Measurements from ENCODE around the gene FMO2. TPM values are rescaled to one million over a fixed set of nuclear protein-coding genes. Genes with fewer than 3 reads are reported as not detected.

The FMO2 gene
- total and polyA plus RNA-seq, 2 donors, result 1.7 to 3.2 TPM

DNA sequence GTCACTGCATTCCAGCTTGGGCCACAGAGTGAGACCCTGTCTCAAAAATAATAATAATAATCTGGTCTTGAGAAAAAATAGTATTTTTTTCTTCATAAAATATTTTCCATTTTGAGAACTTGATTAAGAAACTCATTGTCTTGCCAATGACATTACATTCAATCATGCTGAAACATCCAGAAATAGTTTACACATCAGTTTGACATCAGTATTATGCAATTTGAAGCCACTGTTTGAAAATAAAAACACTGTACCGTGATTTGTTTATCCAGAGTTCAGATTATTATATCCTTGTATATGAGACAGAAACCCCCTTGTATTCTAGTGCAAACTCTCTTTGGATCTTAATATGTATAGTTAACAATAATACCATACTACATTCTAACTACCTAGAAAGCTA lies 6.9 kb downstream of the FMO2 start:
- no peak for DNase-seq (ENCODE audit: extremely low spot score)
- WGBS, result 26% methylated on average over 1 of the region's 1 CpG
- Histone ChIP-seq H3K27ac (ENCODE audit: low read depth) (no peak overlapping the region), H3K4me1 (ENCODE audit: insufficient read depth) (no peaks in the 10 kb centered on the region), H3K4me3 (ENCODE audit: low read depth, low read length) (no peak overlapping the region), H3K36me3 (ENCODE audit: insufficient read depth) (no peaks in the 10 kb centered on the region)

DNA sequence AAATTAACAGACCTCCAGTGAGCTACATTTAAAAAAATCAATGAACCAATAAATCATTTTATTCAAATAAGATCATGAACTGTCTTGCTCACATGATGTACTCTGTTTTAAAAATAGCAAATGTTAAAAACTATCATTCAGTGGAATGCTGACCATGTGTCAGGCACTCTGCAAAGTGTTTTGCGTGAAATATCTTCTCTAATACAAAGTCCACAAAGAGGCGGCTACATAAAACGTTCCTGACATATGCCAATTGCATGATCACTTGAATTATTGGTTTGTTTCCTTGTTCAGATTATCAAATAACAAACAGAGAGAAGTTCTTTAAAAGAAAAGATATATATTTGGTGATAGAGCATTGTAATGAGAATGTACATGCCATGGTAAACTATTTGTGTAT lies 10.7 kb downstream of the FMO2 start:
- Histone ChIP-seq H3K27ac (ENCODE audit: low read depth) (no peak overlapping the region), H3K4me1 (ENCODE audit: insufficient read depth) (no peaks in the 10 kb centered on the region), H3K4me3 (ENCODE audit: low read depth, low read length) (no peak overlapping the region), H3K36me3 (ENCODE audit: insufficient read depth) (no peaks in the 10 kb centered on the region)
- 72% methylated on average over 3 of the region's 3 CpGs for WGBS
- DNase-seq (ENCODE audit: extremely low spot score), result no peak

DNA sequence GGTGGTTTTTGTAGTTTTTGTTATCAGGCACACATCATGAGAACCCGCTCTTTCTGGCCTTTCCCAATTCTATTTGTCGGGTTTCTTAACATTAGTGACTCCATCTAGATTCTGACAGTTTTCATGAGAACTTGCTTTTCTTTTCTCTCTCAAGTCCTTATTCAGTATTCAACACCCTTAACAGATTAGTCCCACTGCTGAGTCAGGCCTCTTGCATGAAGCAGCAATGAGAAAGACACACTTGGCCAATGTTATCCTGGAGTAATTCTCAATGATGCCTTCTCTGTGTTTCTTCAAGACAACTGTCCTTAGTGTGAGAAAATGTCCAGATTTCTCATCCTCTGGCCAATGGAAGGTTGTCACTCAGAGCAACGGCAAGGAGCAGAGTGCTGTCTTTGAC lies 11.3 kb downstream of the FMO2 start:
- no peak overlapping the region for H3K27ac ChIP-seq (ENCODE audit: low read depth)
- no peaks in the 10 kb centered on the region for H3K4me1 ChIP-seq (ENCODE audit: insufficient read depth)
- H3K36me3 ChIP-seq (ENCODE audit: insufficient read depth), result no peaks in the 10 kb centered on the region
- WGBS, result 92% methylated on average over 3 of the region's 3 CpGs
- no peak overlapping the region for H3K4me3 ChIP-seq (ENCODE audit: low read depth, low read length)
- no peak for DNase-seq (ENCODE audit: extremely low spot score)

DNA sequence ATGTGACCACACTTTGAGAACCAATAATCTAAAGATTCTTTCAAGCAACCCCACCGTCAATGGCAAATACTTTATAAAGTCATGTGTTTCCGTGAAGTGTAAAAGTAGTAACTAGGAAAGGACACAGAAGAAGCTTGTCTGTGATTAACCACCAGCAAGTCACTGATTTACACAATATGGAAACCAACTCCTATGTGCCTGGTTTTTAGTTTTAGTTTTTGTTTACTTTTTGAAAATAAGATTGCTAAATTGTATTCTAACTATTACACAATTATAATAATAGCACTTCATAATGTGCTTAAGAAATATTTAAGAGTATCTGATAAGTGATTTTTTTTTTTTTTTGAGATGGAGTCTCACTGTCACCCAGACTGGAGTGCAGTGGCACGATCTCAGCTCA lies 13.0 kb downstream of the FMO2 start:
- WGBS, result 87% methylated on average over 3 of the region's 3 CpGs
- Histone ChIP-seq H3K4me1 (ENCODE audit: insufficient read depth) (no peaks in the 10 kb centered on the region), H3K27ac (ENCODE audit: low read depth) (no peak overlapping the region), H3K4me3 (ENCODE audit: low read depth, low read length) (no peak overlapping the region), H3K36me3 (ENCODE audit: insufficient read depth) (no peaks in the 10 kb centered on the region)
- no peak for DNase-seq (ENCODE audit: extremely low spot score)

DNA sequence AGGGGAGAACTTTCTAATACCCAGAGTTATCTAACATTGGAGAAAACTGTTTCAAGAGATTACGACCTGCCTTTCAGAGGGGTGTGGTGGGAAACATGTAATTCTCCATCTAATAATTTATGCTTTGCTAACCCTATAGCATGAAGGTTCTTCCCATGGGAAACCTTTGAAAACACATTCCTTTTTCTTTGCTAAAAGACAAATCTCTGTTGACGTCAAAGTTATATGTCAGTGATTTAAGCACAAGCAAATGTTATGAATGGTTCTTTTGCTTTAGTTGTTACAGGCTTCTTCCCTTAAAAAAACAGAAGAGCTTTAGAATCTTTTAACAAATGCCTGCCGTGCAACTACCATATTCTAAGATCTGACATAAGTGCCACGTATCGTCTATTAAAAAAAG lies 19.2 kb downstream of the FMO2 start:
- no peak overlapping the region for H3K27ac ChIP-seq (ENCODE audit: low read depth)
- no peak for DNase-seq (ENCODE audit: extremely low spot score)
- H3K4me3 ChIP-seq (ENCODE audit: low read depth, low read length), result no peak overlapping the region
- 78% methylated on average over 5 of the region's 5 CpGs for WGBS
- no peaks in the 10 kb centered on the region for H3K36me3 ChIP-seq (ENCODE audit: insufficient read depth)
- H3K4me1 ChIP-seq (ENCODE audit: insufficient read depth), result no peaks in the 10 kb centered on the region

DNA sequence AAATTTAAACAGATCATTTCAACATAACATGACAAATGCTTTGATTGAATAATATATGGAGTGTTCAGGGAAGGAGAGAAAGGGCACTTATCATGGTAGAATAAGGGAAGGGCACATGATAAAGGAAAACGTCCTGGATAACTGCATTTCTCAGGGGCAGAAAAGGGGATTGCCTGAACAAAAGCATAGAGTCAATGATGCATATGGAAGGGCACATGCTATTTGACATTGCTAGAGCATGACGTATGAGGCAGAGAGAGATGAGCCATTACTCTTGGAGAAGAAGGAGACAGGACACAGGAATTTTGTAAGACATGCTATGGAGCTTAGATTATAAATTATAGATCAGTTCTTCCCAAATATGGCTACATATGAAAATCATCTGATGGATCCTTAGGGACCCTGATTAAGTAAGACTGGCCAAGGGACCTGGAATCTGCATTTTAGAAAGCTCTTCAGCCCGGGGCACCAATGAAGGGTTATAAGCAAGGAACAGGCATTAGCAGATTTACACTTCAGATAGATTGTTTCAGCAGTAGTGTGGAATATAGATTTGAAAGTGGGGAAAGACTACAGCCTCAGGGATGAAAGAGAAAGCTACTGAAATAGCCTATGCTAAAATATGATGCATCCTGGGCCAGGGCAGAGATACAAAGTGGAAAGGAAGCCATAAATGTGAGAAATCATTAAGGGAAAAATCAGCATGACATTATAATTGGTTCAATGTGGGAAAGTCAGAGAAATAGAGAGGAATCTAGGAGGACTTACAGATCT lies 21.3 kb downstream of the FMO2 start:
- Histone ChIP-seq H3K36me3 (ENCODE audit: insufficient read depth) (no peaks in the 10 kb centered on the region), H3K4me3 (ENCODE audit: low read depth, low read length) (no peak overlapping the region), H3K27ac (ENCODE audit: low read depth) (no peak overlapping the region)

DNA sequence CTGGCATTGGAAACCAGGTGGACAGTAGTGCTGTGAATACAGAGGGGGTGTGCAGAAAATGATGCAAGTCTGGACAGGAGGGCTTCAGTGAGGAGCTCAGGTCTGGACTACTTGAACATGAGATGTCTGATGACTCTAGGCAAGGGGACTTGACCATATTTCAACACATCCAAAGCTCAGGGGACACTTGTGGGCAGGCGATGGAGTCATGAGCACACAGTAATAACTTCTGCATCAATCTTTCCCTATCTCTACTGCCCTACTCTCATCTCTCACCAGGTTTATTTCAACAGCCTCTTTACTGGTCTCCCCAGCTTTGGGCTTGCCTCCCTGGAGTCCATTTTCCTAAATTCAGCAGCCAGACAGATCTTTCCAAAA lies 21.9 kb downstream of the FMO2 start:
- Histone ChIP-seq H3K27ac (ENCODE audit: low read depth) (no peak overlapping the region), H3K36me3 (ENCODE audit: insufficient read depth) (no peaks in the 10 kb centered on the region), H3K4me3 (ENCODE audit: low read depth, low read length) (no peak overlapping the region), H3K4me1 (ENCODE audit: insufficient read depth) (no peaks in the 10 kb centered on the region)
- DNase-seq (ENCODE audit: extremely low spot score), result no peak
- 97% methylated on average over 1 of the region's 1 CpG for WGBS

More for the DNA sequence above, 21.3 kb downstream of the FMO2 start:
- no peak for DNase-seq (ENCODE audit: extremely low spot score)
- 66% methylated on average over 3 of the region's 3 CpGs for WGBS
- H3K4me1 ChIP-seq (ENCODE audit: insufficient read depth), result no peaks in the 10 kb centered on the region

DNA sequence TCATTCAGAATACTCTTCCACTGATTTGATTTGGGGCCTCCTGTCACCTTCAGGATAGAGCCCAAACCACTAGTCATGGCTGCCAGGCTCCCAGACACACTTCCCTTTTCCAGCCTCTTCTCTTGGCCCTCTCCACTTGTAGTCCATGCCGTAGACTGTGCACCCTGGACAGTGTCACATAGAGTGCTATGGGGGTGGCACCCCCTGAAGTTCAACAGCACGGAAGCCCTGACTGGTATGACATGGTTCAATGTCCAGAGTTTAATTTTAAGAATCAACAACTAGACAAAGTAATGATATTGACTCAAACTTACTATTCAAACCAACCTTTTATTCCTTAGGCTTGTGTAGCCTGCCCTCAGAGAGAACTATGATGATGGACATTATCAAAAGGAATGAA lies 22.3 kb downstream of the FMO2 start:
- 92% methylated on average over 2 of the region's 2 CpGs for WGBS
- no peaks in the 10 kb centered on the region for H3K4me1 ChIP-seq (ENCODE audit: insufficient read depth)
- no peak overlapping the region for H3K27ac ChIP-seq (ENCODE audit: low read depth)
- no peak for DNase-seq (ENCODE audit: extremely low spot score)
- no peak overlapping the region for H3K4me3 ChIP-seq (ENCODE audit: low read depth, low read length)
- no peaks in the 10 kb centered on the region for H3K36me3 ChIP-seq (ENCODE audit: insufficient read depth)

DNA sequence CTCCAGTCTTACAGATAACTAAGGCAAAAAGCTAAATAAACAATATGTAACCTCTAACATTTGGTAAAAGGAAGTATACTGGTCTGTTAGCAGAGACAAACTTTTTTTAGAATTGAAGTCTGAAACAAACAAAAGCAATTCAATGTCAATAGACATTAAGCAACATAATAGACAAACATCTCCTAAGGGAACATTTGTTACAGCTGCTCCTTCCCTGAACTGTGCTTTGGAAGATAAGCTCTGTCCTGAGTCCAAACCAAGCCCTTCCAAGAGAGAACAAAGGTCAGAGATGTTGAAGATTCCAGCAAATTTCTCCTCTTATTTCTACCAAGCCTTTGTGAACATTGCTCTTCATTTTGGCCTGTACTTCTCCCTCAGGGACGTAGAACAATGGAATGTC lies 25.3 kb downstream of the FMO2 start:
- no peak overlapping the region for H3K27ac ChIP-seq (ENCODE audit: low read depth)
- H3K4me1 ChIP-seq (ENCODE audit: insufficient read depth), result no peaks in the 10 kb centered on the region
- 42% methylated on average over 1 of the region's 1 CpG for WGBS
- H3K4me3 ChIP-seq (ENCODE audit: low read depth, low read length), result no peak overlapping the region
- no peak for DNase-seq (ENCODE audit: extremely low spot score)
- H3K36me3 ChIP-seq (ENCODE audit: insufficient read depth), result no peaks in the 10 kb centered on the region

DNA sequence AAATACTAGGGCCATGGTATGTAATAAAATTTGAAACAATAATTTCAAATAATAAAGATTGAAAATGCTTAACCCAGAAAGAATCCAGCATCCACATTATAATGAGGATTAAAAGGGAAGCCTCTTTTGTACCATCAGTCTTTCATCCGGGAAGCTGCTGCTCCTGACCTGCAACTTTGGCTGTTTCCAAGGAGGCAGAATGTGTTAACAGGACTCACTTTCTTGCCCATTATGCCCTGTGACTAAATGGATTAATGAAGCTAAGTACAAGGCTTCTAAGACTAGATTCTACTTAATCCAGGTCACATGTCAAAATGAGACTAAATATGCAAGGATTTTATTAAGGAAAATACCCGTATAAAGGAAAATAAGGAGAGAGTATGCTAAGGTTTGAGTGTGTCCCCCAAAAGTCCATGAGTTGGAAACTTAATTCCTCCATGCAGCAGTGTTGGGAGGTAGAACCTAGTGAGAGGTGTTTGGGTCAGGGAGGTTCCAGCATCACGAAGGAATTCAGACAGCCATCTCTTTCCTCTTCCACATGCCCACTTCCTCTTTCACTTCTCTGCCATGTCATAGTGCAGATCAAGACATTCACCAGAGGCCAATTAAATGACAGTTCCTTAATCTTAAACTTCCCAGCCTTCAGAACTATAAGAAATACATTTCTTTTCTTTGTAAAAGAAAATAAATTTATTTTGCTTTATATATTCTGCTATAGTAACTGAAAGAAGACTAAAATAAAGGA lies 27.7 kb downstream of the FMO2 start:
- no peaks in the 10 kb centered on the region for H3K4me1 ChIP-seq (ENCODE audit: insufficient read depth)
- H3K4me3 ChIP-seq (ENCODE audit: low read depth, low read length), result no peak overlapping the region
- DNase-seq (ENCODE audit: extremely low spot score), result no peak
- H3K36me3 ChIP-seq (ENCODE audit: insufficient read depth), result no peaks in the 10 kb centered on the region
- H3K27ac ChIP-seq (ENCODE audit: low read depth), result no peak overlapping the region
- 84% methylated on average over 3 of the region's 3 CpGs for WGBS

DNA sequence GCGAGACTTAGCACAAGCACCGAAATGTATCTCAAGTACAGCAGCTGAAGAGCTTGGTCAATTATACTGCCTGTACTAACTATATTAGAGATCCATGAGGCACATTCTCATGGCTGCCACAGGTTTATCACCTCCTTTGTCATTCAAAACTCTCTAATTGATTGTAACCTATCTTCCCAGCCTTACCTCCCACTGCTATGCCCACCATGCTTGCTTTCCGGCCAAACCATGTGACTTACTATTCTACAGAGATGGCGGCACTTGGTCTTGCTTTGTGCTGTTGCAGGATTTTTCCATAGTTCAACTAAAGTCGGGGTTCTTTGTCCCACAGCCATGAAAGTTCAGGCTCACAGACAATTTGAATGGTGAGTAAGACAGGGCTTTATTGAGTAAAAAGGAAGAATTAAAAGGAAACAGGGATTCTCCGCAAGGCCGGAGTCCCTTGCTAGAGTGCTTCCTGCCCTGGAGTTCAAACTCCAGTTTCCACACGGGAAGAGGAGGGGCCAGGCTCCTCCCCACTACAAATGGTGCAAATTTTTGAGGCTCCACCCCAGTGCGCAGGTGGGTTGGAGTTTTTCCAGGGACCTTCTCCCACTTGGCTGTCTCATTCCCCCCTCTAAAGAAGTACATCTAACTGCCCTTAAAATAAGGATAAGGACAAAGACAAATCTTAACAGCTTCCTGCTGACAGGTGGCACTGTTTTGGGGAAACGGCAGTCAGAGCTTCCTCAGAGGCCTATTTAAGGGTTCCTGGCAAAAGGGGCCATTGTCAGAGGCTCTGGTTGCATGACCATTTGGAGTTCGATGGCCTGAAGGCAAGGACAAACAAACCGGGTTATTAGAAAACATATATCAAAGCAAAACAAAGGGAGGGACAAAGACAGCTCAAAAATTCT lies 28.7 kb downstream of the FMO2 start:
- Histone ChIP-seq H3K27ac (ENCODE audit: low read depth) (no peak overlapping the region), H3K4me3 (ENCODE audit: low read depth, low read length) (no peak overlapping the region), H3K36me3 (ENCODE audit: insufficient read depth) (no peaks in the 10 kb centered on the region), H3K4me1 (ENCODE audit: insufficient read depth) (no peaks in the 10 kb centered on the region)
- WGBS, result 78% methylated on average over 12 of the region's 12 CpGs
- DNase-seq (ENCODE audit: extremely low spot score), result no peak

DNA sequence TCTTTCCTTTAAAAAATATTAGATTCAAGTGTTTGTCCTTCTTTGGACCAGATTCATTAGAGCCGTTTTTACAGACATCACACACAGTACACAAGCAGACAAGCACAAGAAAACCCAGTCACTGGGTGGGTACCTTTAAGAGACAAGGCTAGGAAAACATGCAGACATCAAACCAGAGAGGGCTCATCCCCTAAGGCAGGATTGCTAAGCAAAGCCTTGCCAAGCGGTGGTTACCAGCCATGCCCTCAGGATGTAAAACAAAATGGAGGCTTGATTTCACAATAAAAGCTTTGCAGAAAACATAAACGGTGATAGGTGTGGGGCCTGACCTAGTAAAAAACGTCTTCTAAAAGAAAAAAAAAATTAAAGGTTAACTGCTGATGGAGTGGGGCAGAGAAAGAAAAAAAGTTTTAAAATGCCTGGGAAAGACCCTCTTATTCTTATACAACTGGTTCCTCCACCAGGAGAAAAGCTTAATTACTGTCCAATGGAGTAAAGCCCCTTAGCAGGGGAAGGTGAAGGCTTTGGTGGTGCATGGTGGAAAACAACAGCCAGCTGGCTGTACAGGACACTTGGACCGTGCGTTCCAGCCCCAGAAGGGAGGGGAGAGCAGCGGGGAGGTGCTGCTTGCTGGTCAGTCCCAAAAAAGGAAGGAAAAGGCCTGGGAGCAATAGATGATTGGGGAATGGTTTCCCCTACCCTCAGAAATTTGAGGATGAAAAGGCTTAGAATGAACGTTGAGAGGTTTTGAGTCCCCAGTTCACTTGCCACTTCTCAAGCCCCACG lies 32.8 kb downstream of the FMO2 start:
- H3K27ac ChIP-seq (ENCODE audit: low read depth), result no peak overlapping the region
- H3K4me1 ChIP-seq (ENCODE audit: insufficient read depth), result no peaks in the 10 kb centered on the region
- no peaks in the 10 kb centered on the region for H3K36me3 ChIP-seq (ENCODE audit: insufficient read depth)
- DNase-seq (ENCODE audit: extremely low spot score), result no peak
- no peak overlapping the region for H3K4me3 ChIP-seq (ENCODE audit: low read depth, low read length)
- WGBS, result 79% methylated on average over 9 of the region's 9 CpGs

DNA sequence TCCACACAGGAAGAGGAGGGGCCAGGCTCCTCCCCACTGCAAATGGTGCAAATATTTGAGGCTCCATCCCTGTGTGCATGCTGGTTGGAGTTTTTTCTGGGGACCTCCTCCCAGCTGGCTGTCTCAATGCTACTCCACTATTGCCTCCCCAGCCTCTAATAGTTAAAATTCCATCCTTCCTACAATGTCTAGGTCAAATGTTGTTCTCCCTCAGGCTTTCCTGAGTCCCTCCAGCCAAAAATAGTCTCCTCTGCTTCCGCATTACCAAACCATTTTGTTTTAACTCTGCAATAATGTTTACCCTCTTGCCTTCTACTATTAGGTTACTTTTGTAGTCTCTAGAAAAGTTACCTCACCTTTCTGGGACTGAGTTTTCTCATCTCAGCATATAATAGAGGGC lies 33.6 kb downstream of the FMO2 start:
- Histone ChIP-seq H3K4me1 (ENCODE audit: insufficient read depth) (no peaks in the 10 kb centered on the region), H3K36me3 (ENCODE audit: insufficient read depth) (no peaks in the 10 kb centered on the region), H3K4me3 (ENCODE audit: low read depth, low read length) (no peak overlapping the region), H3K27ac (ENCODE audit: low read depth) (no peak overlapping the region)
- no peak for DNase-seq (ENCODE audit: extremely low spot score)
- WGBS, result 0% methylated on average over 1 of the region's 1 CpG
